KMS-11 (cell line): Measurements from ENCODE around the gene TBX20.
"Not testable (repeated sequence)": the region's sequence is repeated elsewhere in the genome, so short reads cannot be mapped to it uniquely, and the experiment has no call there.

Experiments
- H2AFZ ChIP-seq: fragments of 200-600 bp; sonication (generic); 2 replicates; pipeline ENCODE4 v1.6.1; 2016; ENCODE audit warnings: antibody characterized with exemption, mixed run types, low read depth
- H3K27ac ChIP-seq: fragments of 200-600 bp; sonication (generic); 2 replicates; pipeline ENCODE4 v1.6.1; 2016; ENCODE audit warnings: mild to moderate bottlenecking, mixed run types
- H3K27me3 ChIP-seq: fragments of 200-600 bp; sonication (generic); 2 replicates; pipeline ENCODE4 v1.6.1; 2017; ENCODE audit warnings: mild to moderate bottlenecking, low read depth, mixed run types, moderate library complexity; ENCODE audit not compliant: insufficient read depth
- H3K36me3 ChIP-seq: fragments of 200-600 bp; sonication (generic); 2 replicates; pipeline ENCODE4 v1.6.1; 2017; ENCODE audit warnings: mild to moderate bottlenecking, mixed run types; ENCODE audit not compliant: insufficient read depth
- H3K4me1 ChIP-seq: fragments of 200-600 bp; sonication (generic); 2 replicates; pipeline ENCODE4 v1.6.1; 2016; ENCODE audit warnings: mild to moderate bottlenecking, low read depth, mixed run types; ENCODE audit not compliant: poor library complexity, severe bottlenecking
- H3K4me2 ChIP-seq: fragments of 200-600 bp; sonication (generic); 2 replicates; pipeline ENCODE4 v1.7.0; 2016; ENCODE audit warnings: mild to moderate bottlenecking, mixed run types
- H3K4me3 ChIP-seq: fragments of 200-600 bp; sonication (generic); IDR thresholded peaks from 2 replicates; pipeline ENCODE4 v1.6.1; 2017; ENCODE audit warnings: low read depth, low read length, mixed read lengths; ENCODE audit not compliant: insufficient read depth
- H3K79me2 ChIP-seq: fragments of 200-600 bp; sonication (generic); 2 replicates; pipeline ENCODE4 v1.6.1; 2016; ENCODE audit warnings: low read depth, mixed run types; ENCODE audit not compliant: insufficient read depth
- H3K9ac ChIP-seq: fragments of 200-600 bp; sonication (generic); 2 replicates; pipeline ENCODE4 v1.6.1; 2016; ENCODE audit warnings: mild to moderate bottlenecking, mixed run types
- H4K20me1 ChIP-seq: fragments of 200-600 bp; sonication (generic); 2 replicates; pipeline ENCODE4 v1.6.1; 2016; ENCODE audit warnings: mild to moderate bottlenecking, mixed run types; ENCODE audit not compliant: insufficient read depth

TBX20 gene

GRCh38 chr7:35173176-35173575 is 80.7 kb downstream of the TBX20 start:
- not testable (repeated sequence) for H2AFZ ChIP-seq, H4K20me1 ChIP-seq, H3K9ac ChIP-seq, H3K4me3 ChIP-seq, H3K27me3 ChIP-seq, H3K79me2 ChIP-seq, H3K4me2 ChIP-seq, H3K27ac ChIP-seq, H3K36me3 ChIP-seq, H3K4me1 ChIP-seq

GRCh38 chr7:35172131-35172530 is 81.8 kb downstream of the TBX20 start:
- H3K27me3 ChIP-seq, H3K4me1 ChIP-seq, H3K36me3 ChIP-seq, H3K4me3 ChIP-seq, H3K4me2 ChIP-seq, H4K20me1 ChIP-seq, H3K9ac ChIP-seq, H2AFZ ChIP-seq, H3K27ac ChIP-seq, H3K79me2 ChIP-seq: not testable (repeated sequence)

- H3K9ac ChIP-seq, H4K20me1 ChIP-seq, H3K27ac ChIP-seq, H3K4me1 ChIP-seq, H3K36me3 ChIP-seq, H2AFZ ChIP-seq, H3K4me2 ChIP-seq, H3K4me3 ChIP-seq, H3K79me2 ChIP-seq, H3K27me3 ChIP-seq: not testable (repeated sequence)
Observed at GRCh38 chr7:35167658-35168057, 86.2 kb downstream of the TBX20 start.

- H4K20me1 ChIP-seq, H3K36me3 ChIP-seq, H3K79me2 ChIP-seq, H3K9ac ChIP-seq, H2AFZ ChIP-seq, H3K4me1 ChIP-seq, H3K4me3 ChIP-seq, H3K4me2 ChIP-seq, H3K27ac ChIP-seq, H3K27me3 ChIP-seq: not testable (repeated sequence)
Observed at GRCh38 chr7:35167158-35167557, 86.7 kb downstream of the TBX20 start.

- H2AFZ ChIP-seq, H3K79me2 ChIP-seq, H3K4me2 ChIP-seq, H3K27ac ChIP-seq, H3K27me3 ChIP-seq, H3K4me1 ChIP-seq, H3K9ac ChIP-seq, H3K36me3 ChIP-seq, H3K4me3 ChIP-seq, H4K20me1 ChIP-seq: not testable (repeated sequence)
Observed at GRCh38 chr7:35161059-35161740, 92.7 kb downstream of the TBX20 start.
